NCI-H2196 (cell line): ENCODE data around the gene QTRT2.

ENCODE experiments used
- DNase-seq: peaks from one replicate; lab custom pipeline; 2025; ENCODE audit not compliant: unreplicated experiment; lab: John Stamatoyannopoulos, UW

QTRT2 gene

DNA sequence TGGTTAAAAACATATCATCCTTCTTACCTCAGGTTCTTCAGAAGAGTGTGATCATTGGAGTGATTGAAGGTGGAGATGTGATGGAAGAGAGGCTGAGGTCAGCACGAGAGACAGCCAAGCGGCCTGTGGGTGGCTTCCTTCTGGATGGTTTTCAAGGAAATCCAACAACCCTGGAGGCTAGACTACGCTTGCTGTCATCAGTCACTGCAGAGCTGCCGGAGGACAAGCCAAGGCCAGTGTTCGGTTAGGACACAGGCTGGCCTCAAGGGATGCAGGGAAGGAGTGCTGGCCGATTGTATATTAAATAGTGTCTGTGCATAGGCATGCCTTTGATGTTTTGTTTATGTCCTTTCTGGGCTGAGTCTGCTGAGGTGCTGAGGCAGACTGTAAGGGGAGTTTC lies 20.2 kb downstream of the QTRT2 start:
- no peak for DNase-seq

- no peak for DNase-seq
These were observed 21.6 kb downstream of the QTRT2 start for GRCh38 chr3:114078126-114078525.

GRCh38 chr3:114079761-114080160 lies 23.2 kb downstream of the QTRT2 start:
- no peak for DNase-seq

DNA sequence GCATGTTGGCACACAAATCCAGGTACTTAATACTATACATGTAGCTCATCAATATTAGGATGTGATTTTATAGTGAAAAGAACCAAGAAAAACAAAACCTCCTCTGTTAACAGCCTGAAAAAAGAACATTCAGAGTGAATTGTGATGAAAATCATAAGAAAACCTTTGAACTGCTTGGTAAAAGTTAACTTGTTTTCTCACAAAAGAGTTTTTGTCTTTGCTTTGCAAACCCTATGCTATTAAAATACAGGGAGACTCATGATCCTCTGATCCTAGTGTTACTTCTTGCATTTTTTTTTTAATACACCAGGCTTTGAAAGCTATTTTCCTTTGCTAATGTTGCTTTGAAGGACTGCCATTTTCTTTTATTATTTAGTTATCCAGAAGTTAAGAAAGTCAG lies 23.7 kb downstream of the QTRT2 start:
- DNase-seq: no peak

DNA sequence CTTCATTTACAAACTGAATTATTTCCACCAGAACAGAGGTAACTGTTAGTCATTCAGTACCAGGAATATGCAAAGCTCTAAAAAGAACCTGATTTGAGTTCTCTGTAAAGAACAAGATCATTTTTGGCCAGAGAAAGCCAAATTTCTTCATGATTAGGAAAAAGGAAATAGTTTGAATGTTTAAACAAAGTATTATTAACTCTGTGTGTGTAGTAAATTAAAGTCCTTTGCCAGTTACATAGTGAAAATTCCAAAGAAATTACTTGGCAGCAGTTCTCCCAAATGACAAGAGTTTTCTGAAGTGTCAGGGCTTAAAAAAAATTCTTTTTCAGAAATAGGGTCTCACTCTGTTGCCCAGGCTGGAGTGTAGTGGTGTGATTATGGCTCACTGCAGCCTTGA lies 24.5 kb downstream of the QTRT2 start:
- no peak for DNase-seq

- no peak for DNase-seq
These were observed 26.6 kb downstream of the QTRT2 start for GRCh38 chr3:114083112-114083511.

- no peak for DNase-seq
These were observed 29.8 kb downstream of the QTRT2 start for GRCh38 chr3:114086356-114086755.

DNA sequence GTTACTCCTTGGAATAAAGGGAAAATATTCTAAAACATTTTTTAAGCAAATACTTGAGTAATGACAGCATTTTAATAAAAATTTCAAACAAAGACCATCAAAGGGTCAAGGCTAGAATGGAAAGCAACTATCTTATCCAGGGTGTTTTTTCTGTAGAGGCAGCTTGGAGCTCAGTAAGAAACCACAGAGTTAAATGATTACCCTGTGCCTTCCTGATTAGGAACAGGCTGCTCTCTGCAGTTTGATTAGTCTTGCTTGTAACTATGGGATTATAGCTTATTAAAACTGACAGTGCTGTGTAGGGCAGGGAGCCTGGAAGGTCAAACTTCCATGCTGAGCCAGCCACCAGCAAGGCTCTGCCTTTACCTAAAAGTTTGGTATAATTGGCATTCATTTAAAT lies 33.1 kb downstream of the QTRT2 start:
- no peak for DNase-seq

DNA sequence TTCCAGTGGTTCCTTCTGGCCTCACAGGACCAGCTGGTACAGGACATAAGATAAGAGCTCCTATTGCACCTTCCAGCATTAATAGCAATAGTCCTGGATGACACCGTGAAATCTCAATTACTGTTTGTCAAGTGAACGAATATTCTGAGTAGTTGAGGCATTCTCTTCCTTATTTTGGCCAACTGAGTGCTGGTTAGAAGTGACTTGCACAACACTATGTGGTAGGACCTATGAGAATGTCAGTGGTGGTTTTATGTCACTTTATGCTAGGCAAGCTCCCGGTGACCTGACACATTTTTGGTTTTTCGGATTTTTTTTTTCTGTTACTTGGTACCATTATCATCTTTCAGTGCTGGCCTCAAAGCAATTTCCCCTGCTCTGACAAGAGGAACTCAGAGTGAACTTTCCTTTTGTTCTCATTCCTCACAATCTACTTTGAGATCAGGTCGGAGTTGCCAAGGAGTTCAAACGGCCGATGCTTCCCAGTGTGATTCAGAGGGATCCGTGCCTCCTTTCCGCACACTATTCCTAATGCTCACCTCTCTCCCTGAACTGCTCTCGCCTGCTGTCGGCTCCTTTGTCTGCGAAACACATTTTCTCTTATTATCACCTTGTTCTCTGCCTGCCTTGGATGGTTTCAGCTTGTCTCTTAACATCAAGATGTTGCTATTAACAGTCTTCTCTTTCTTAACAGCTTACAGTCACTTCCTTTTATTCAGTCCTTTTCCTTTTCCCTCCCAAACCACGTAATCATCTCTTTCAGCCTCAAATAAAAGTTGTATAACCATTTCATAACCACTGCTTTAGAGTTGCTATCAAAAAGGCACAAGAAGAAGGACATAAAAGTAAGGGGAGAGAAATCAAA lies 35.8 kb downstream of the QTRT2 start:
- no peak for DNase-seq

DNA sequence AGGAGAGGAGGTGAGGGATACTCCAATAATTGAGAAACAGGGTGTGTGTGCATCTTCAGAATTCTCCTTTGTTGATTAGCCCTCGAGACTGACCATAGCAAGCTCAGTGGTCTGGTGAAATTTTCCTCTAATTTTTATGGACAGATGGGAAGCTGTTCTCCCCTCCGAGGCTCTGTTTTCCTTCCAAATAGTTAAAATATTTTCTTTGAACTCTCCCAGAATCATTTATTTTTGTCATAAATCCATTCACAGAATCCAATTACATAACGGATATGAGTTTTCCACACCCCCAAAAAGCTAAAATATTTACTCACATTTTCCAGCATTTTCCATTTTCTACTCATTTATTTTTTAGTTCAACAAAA lies 36.5 kb downstream of the QTRT2 start:
- DNase-seq: no peak

- DNase-seq: no peak
These were observed 37.1 kb downstream of the QTRT2 start for GRCh38 chr3:114093596-114093995.

DNA sequence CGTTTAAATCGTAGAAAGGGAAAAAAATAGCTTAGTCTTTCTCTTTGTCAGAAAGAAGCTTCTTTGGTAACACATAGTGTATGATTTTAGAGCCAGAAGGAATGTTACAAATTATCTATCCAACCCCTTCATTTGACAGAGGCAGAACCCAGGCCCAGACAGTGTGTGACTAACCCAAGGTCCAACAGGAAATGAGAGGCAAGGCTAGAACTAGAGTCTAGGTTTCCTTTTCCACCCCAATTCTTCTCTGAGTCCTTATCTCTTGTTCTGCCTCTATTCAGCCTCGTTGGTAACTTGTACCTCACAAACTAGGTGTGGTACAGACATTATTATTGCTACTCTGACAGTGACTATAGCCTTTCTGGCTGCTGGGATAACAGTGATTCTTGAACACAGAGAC lies 39.3 kb downstream of the QTRT2 start:
- no peak for DNase-seq

DNA sequence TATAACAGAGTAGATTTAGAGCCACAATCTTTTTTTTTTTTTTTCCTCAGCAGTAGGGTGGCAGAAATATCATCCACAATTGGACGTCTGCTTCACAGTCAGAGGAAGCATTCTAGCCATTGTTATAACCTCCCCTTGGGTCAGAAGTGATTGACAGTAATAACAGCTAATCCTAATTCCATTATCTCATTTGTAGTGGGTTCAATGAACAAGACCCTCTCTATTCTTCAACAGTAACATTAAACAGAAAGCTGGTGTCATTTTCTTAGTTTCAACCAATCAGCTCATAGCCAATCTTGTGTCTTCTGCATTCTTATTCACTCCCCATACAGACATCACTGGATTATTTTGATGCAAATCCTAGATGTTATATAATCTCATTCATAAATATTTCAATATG lies 44.6 kb downstream of the QTRT2 start:
- DNase-seq: no peak

- no peak for DNase-seq
These were observed 46.6 kb downstream of the QTRT2 start for GRCh38 chr3:114103181-114103580.

- no peak for DNase-seq
These were observed 47.3 kb downstream of the QTRT2 start for GRCh38 chr3:114103858-114104257.

DNA sequence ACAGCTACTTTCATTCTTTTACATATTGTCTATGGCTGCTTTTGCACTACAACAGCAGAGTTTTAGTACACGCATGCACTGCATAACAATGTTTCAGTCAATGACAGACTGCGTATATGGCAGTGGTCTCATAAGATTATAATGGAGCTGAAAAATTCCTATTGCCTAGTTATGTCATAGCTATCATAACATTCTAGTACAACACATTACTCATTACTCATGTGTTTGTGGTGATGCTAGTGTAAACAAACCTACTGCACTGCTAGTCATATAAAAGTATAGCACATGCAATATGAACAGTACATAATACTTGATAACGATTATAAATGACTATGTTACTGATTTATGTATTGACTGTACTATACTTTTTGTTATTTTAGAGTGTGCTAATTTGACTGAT lies 47.9 kb downstream of the QTRT2 start:
- no peak for DNase-seq

GRCh38 chr3:114108137-114108536 lies 51.6 kb downstream of the QTRT2 start:
- DNase-seq: no peak

- DNase-seq: no peak
These were observed 53.9 kb downstream of the QTRT2 start for GRCh38 chr3:114110439-114110838.

DNA sequence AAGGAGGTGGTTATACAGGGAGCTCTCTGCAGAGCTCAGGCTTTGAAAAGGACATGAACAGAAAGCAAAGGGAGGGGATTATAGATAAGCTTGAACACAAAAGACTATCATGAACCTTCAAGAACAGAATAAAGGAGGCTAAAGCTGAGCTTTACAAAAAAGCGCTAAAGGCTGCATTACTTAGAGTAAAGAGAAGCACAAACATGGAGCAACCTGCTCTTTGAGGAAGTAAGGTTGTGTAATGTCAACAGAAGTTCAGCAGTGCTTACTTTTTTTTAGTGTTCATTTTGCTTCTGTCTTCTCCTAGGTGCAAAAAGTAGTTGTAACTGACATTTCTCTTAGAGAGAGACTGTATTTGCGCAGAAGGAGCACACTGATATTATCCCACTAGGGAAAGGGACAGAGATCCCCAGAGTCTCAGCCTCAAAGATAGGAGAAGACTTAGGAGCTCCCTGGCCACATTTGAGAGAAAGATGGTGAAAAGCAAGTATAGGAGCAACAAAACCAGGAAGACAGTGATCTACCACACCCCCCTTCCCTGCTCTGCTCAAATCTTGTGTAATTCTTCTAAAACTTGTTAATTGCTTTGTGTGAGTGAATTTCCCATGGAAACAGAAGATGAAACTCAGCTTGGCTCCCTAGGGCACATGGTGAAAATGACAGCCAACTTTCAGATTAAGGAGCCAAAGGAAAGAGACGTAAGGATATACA lies 54.7 kb downstream of the QTRT2 start:
- DNase-seq: no peak

- DNase-seq: no peak
These were observed 56.2 kb downstream of the QTRT2 start for GRCh38 chr3:114112696-114113095.

DNA sequence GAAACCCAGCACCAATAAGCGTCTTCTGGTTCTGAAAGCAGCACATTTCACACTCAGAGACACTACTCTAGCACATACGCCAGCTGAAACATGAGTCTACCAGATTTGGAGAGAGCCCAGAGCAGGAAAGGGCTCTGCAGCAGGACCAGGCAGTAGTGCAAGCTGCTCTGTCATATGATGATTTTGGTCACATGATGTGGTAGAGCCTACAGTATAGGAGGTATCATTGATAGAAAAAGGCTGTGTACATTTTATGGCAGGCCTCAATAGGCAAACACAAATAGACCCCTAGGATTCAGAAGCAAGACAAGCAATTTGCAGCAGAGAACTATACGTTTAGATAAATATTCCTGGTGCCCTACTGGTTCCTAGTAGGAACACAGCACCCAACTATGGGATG lies 58.2 kb downstream of the QTRT2 start:
- DNase-seq: no peak

GRCh38 chr3:114115143-114115542 lies 58.6 kb downstream of the QTRT2 start:
- DNase-seq: no peak

DNA sequence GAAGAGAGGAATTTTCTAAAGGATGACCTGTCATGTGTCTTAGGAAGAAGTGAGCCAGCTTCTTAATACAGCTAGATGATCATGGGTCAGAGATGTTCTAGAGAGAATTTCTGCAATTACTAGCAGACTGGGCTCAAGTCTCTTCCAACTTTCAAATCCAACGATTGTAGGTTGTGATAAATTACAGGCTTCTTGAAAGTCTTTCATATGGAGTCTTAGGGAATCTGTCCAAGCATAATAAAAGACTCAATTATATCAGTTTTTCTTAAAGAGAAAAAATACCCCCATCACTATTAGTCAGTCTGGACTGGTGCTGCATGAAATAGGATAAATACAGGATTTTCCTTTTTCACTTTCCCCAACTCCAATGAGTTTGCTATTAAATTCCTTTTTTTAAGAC lies 63.2 kb downstream of the QTRT2 start:
- no peak for DNase-seq
